K562 (cell line): ENCODE measurements around the gene MME. TPM values are rescaled to one million over a fixed set of nuclear protein-coding genes. Genes with fewer than 3 reads are reported as not detected.

Experiments
- BCL6 ChIP-seq: fragments of 250-450 bp; sonication (Bioruptor Pico); IDR thresholded peaks from 2 replicates; pipeline ENCODE4 v1.4.0; 2020
- BHLHE40 ChIP-seq: IDR thresholded peaks from 2 replicates; pipeline ENCODE4 v1.6.1; 2011; ENCODE audit warnings: low read length, improper control_type of control experiment
- CAMTA2 ChIP-seq: fragments of 250-450 bp; sonication (Bioruptor Pico); conservative IDR thresholded peaks from 2 replicates; pipeline ENCODE4 v1.5.1; 2022
- CREBBP ChIP-seq: IDR thresholded peaks from one replicate; pipeline ENCODE4 v1.6.1; 2012; ENCODE audit warnings: low read depth, mild to moderate bottlenecking, control low read depth, inconsistent platforms, low read length
- DACH1 ChIP-seq: fragments of 450-650 bp; IDR thresholded peaks from 2 replicates; pipeline ENCODE4 v1.6.1; 2018; ENCODE audit not compliant: partially characterized antibody
- FOXK1 ChIP-seq: sonication (generic); formaldehyde crosslinking; IDR thresholded peaks from 2 replicates; pipeline ENCODE4 v1.8.0; 2022; ENCODE audit warnings: missing genetic modification reagents, mild to moderate bottlenecking, borderline replicate concordance
- MEIS2 ChIP-seq: fragments of 450-650 bp; IDR thresholded peaks from 2 replicates; pipeline ENCODE4 v1.6.1; 2014; ENCODE audit warnings: mild to moderate bottlenecking; ENCODE audit not compliant: partially characterized antibody
- NFATC3 ChIP-seq: fragments of 450-650 bp; IDR thresholded peaks from 2 replicates; pipeline ENCODE4 v1.6.1; 2017; ENCODE audit warnings: mild to moderate bottlenecking
- POLR3G ChIP-seq: IDR thresholded peaks from 2 replicates; pipeline ENCODE4 v1.6.1; 2011; ENCODE audit not compliant: insufficient read length, insufficient replicate concordance; ENCODE audit errors: extremely low read depth
- RAD51 ChIP-seq: fragments of 450-650 bp; IDR thresholded peaks from 2 replicates; pipeline ENCODE4 v1.7.1; 2016; ENCODE audit warnings: low read depth, mild to moderate bottlenecking, borderline replicate concordance
- RBM25 ChIP-seq: fragments of 200-400 bp; formaldehyde crosslinking; IDR thresholded peaks from 2 replicates; pipeline ENCODE4 v1.6.1; 2018; ENCODE audit warnings: low read length, low read depth, moderate library complexity; ENCODE audit not compliant: severe bottlenecking
- RCOR1 ChIP-seq, 2 experiments: IDR thresholded peaks; 2 replicates each; pipeline ENCODE4 v1.6.1; 2012; ENCODE audit warnings: low read depth in 2 of 2, low read length in 2 of 2, borderline replicate concordance in 1 of 2, improper control_type of control experiment in 1 of 2
- ZBTB43 ChIP-seq: sonication (generic); formaldehyde crosslinking; IDR thresholded peaks from 2 replicates; pipeline ENCODE4 v1.8.0; 2023; ENCODE audit warnings: mild to moderate bottlenecking, missing genetic modification reagents
- ZNF444 ChIP-seq: fragments of 250-450 bp; sonication (Bioruptor Pico); IDR thresholded peaks from 2 replicates; pipeline ENCODE4 v1.4.0; 2020; ENCODE audit warnings: mild to moderate bottlenecking, moderate library complexity
- ZNF655 ChIP-seq: fragments of 250-450 bp; sonication (Bioruptor Pico); IDR thresholded peaks from 2 replicates; pipeline ENCODE4 v1.5.0; 2021
- polyA plus RNA-seq, 8 experiments: library from polyadenylated mRNA; depleted of rRNA in 4 of 8; stranded (reverse) in 5 of 8; unstranded in 3 of 8; fragments of >200 nt; fragmentation: Nextera tagmentation in 2 of 8; fragmentation: Illumina TruSeq in 1 of 8; extraction: Ambion mirVana in 2 of 8; extraction: Trizol in 1 of 8; gene quantifications; 2 replicates each; pipeline versions ENCODE4 v1.2.1 to v1.2.3, GENCODE V29; 2011 to 2014; ENCODE audit warnings: inconsistent platforms in 1 of 8, missing spikeins in 1 of 8
- total RNA-seq, 7 experiments: library from RNA; depleted of rRNA in 6 of 7; stranded (reverse); fragments of >200 nt in 6 of 7; fragmentation: Illumina TruSeq in 2 of 7; extraction: Trizol in 2 of 7; gene quantifications; 2 replicates each; pipeline versions ENCODE4 v1.2.1 to v1.2.3, GENCODE V29; 2011 to 2021; ENCODE audit warnings: low replicate concordance in 1 of 7
- TF ChIP-seq, protein P1 (sequence below): fragments of 200-800 bp; sonication (Bioruptor generic); IDR thresholded peaks from 2 replicates; pipeline ENCODE4 v1.6.1; 2017; ENCODE audit warnings: missing genetic modification characterization, missing compliant biosample characterization
- TF ChIP-seq, protein P2 (sequence below), 3 experiments: fragments of 200-800 bp in 1 of 3; sonication (Bioruptor generic) in 1 of 3; sonication (generic) in 1 of 3; formaldehyde crosslinking in 1 of 3; IDR thresholded peaks; 2 replicates each; pipeline versions ENCODE4 v1.6.1 to v1.8.0; 2016 to 2022; ENCODE audit warnings: mild to moderate bottlenecking in 2 of 3, missing compliant biosample characterization in 2 of 3, missing genetic modification characterization in 2 of 3, missing genetic modification reagents in 1 of 3
- TF ChIP-seq, protein P3 (sequence below): fragments of 450-650 bp; IDR thresholded peaks from 2 replicates; pipeline ENCODE4 v1.6.1; 2018; ENCODE audit not compliant: partially characterized antibody
- TF ChIP-seq, protein P4 (sequence below): IDR thresholded peaks from 3 replicates; pipeline ENCODE4 v1.6.1; 2011; ENCODE audit warnings: borderline replicate concordance, mild to moderate bottlenecking; ENCODE audit not compliant: insufficient read length, insufficient read depth

Gene MME
- total and polyA plus RNA-seq, 9 of the 15 experiments (the other 6 are each of a cell fraction or from before 2014, with no cell fraction given), result 0.80 to 8.6 (median 2.5) TPM

- TF ChIP-seq FOXK1 (CRISPR knock-in tag) (no peak), ZBTB43 (CRISPR knock-in tag) (no peak), MEIS2 (no peak), CAMTA2 (no peak), DACH1 (no peak), RAD51 (no peak), CREBBP (no peak), BCL6 (CRISPR knock-in tag) (no peak), ZNF655 (CRISPR knock-in tag) (no peak), BHLHE40 (no peak), RCOR1 (IDR thresholded peaks at IDR 0.05; ENCODE audit: borderline replicate concordance in 1 of 2, low read depth in 2 of 2, low read length in 2 of 2) (no peak), ZNF444 (no peak), NFATC3 (no peak), RBM25 (no peak), POLR3G (no peak)
- TF ChIP-seq, protein P1, sequence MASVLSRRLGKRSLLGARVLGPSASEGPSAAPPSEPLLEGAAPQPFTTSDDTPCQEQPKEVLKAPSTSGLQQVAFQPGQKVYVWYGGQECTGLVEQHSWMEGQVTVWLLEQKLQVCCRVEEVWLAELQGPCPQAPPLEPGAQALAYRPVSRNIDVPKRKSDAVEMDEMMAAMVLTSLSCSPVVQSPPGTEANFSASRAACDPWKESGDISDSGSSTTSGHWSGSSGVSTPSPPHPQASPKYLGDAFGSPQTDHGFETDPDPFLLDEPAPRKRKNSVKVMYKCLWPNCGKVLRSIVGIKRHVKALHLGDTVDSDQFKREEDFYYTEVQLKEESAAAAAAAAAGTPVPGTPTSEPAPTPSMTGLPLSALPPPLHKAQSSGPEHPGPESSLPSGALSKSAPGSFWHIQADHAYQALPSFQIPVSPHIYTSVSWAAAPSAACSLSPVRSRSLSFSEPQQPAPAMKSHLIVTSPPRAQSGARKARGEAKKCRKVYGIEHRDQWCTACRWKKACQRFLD (CRISPR knock-in tag), result peak; percentile 35; the same call in 1 of the 2 replicates
- TF ChIP-seq, protein P2, sequence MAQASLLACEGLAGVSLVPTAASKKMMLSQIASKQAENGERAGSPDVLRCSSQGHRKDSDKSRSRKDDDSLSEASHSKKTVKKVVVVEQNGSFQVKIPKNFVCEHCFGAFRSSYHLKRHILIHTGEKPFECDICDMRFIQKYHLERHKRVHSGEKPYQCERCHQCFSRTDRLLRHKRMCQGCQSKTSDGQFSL (CRISPR knock-in tag; IDR thresholded peaks at IDR 0.05), result peak; percentile 69; the same call in 1 of the 2 replicates
- TF ChIP-seq, protein P2 (tag; IDR thresholded peaks at IDR 0.05), result peak in 1 of 2 experiments; percentile 71; a peak in 2 of 4 replicates
- TF ChIP-seq, protein P3, sequence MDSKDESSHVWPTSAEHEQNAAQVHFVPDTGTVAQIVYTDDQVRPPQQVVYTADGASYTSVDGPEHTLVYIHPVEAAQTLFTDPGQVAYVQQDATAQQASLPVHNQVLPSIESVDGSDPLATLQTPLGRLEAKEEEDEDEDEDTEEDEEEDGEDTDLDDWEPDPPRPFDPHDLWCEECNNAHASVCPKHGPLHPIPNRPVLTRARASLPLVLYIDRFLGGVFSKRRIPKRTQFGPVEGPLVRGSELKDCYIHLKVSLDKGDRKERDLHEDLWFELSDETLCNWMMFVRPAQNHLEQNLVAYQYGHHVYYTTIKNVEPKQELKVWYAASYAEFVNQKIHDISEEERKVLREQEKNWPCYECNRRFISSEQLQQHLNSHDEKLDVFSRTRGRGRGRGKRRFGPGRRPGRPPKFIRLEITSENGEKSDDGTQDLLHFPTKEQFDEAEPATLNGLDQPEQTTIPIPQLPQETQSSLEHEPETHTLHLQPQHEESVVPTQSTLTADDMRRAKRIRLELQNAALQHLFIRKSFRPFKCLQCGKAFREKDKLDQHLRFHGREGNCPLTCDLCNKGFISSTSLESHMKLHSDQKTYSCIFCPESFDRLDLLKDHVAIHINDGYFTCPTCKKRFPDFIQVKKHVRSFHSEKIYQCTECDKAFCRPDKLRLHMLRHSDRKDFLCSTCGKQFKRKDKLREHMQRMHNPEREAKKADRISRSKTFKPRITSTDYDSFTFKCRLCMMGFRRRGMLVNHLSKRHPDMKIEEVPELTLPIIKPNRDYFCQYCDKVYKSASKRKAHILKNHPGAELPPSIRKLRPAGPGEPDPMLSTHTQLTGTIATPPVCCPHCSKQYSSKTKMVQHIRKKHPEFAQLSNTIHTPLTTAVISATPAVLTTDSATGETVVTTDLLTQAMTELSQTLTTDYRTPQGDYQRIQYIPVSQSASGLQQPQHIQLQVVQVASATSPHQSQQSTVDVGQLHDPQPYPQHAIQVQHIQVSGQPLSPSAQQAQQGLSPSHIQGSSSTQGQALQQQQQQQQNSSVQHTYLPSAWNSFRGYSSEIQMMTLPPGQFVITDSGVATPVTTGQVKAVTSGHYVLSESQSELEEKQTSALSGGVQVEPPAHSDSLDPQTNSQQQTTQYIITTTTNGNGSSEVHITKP, result peak; percentile 1
- TF ChIP-seq, protein P4, sequence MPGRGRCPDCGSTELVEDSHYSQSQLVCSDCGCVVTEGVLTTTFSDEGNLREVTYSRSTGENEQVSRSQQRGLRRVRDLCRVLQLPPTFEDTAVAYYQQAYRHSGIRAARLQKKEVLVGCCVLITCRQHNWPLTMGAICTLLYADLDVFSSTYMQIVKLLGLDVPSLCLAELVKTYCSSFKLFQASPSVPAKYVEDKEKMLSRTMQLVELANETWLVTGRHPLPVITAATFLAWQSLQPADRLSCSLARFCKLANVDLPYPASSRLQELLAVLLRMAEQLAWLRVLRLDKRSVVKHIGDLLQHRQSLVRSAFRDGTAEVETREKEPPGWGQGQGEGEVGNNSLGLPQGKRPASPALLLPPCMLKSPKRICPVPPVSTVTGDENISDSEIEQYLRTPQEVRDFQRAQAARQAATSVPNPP, result no peak
Measured at GRCh38 chr3:155079468-155079745, 712 bp upstream of the MME start (continued).
